ENCODE data around the gene SLC51B.

Gene SLC51B

DNA sequence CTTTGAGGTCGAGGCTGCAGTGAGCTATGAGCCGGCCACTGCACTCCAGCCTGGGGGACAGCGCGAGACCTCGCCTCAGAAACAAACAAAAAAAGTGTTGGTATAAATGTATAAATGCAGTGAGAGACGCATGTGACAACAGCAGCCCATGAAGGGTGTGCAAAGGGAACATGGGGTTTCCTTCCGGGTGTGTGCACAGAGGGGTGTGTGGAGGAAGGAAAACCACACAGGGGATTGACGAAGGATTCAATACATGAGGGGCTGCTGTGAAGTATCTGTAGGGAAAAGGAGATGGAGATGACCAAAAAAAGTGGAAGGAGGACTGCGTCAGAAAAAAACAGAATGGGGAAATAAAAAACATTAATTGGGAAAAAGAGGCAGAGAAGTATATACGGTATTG is 16.8 kb upstream of the SLC51B start:
- Histone ChIP-seq H3K9ac (ENCODE audit: low read length) (peak overlapping the region; percentile 94), H3K27me3 (replicated peaks; ENCODE audit: control insufficient read depth, insufficient read depth, low read length) (no peaks in the 10 kb centered on the region), H3K4me3 (ENCODE audit: low read length) (peak overlapping the region; percentile 99), H3K36me3 (ENCODE audit: control insufficient read depth, insufficient read depth, low read length, severe bottlenecking) (peaks cover 34% of the 10 kb centered on the region), H3K4me1 (ENCODE audit: control insufficient read depth, insufficient read depth, low read length) (peaks cover 14% of the 10 kb centered on the region), H3K9me3 (ENCODE audit: control insufficient read depth, low read length) (no peaks in the 10 kb centered on the region)
- DNase-seq (ENCODE audit: low read depth), result no peak

DNA sequence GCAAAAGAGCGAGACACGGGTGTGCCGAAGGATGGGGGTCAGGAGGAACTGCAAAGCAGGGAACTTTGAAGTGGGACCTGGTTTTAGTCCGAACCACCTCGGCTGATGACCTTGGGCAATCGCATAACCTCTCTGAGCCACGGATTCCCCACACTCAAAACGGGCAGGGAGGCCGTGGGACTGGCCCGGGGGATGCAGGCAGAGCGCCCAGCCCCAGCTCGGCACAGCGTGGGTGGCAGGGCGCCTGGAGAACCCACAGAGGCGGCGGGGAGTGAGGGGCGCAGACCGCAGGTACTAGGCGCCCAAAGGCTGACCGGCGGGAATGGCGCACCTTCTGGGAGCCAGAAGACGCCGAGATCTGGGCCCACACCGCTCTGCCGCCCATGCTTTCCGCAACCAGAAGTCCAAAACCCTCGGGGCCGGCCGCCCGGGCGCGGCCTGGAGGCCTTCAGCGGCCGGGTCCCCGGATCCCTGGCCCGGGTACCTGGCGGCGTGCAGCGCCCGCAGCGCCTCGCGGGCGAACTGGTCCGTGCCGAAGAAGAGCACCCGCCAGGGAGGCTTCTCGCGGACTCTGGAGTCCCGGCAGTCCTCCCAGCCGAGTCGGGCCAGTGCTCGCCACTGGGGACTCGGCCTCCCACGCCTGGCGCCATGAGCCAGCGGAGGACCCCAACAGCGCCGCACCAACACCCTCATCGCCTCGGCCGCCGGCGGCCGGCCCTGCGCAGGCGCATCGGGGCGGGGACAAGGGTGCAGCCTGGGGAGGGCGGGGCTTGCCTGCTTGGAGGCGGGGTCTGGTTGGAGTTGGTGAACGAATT is 16.1 kb upstream of the SLC51B start, which contains the start of gene MTFMT:
MTFMT (minus strand) TSS at position 719 of the 815 bp plus-strand sequence; CDS start at position 693, 26 bp downstream.
- Histone ChIP-seq H3K4me1 (ENCODE audit: control insufficient read depth, insufficient read depth, low read length) (peaks cover 16% of the 10 kb centered on the region), H3K9me3 (ENCODE audit: control insufficient read depth, low read length) (no peaks in the 10 kb centered on the region), H3K36me3 (ENCODE audit: control insufficient read depth, insufficient read depth, low read length, severe bottlenecking) (peaks cover 26% of the 10 kb centered on the region), H3K27me3 (replicated peaks; ENCODE audit: control insufficient read depth, insufficient read depth, low read length) (no peaks in the 10 kb centered on the region), H3K4me3 (ENCODE audit: low read length) (peak within 1 kb of the TSS; percentile 99), H3K9ac (ENCODE audit: low read length) (peak within 1 kb of the TSS; percentile 94)
- peak; percentile 94 for DNase-seq (ENCODE audit: low read depth)

- Histone ChIP-seq H3K9me3 (ENCODE audit: control insufficient read depth, low read length) (no peaks in the 10 kb centered on the region), H3K36me3 (ENCODE audit: control insufficient read depth, insufficient read depth, low read length, severe bottlenecking) (peaks cover 20% of the 10 kb centered on the region), H3K27me3 (replicated peaks; ENCODE audit: control insufficient read depth, insufficient read depth, low read length) (no peaks in the 10 kb centered on the region), H3K9ac (ENCODE audit: low read length) (no peak overlapping the region), H3K4me3 (ENCODE audit: low read length) (peak overlapping the region; percentile 99), H3K4me1 (ENCODE audit: control insufficient read depth, insufficient read depth, low read length) (peaks cover 16% of the 10 kb centered on the region)
- no peak for DNase-seq (ENCODE audit: low read depth)
Observed at GRCh38 chr15:65029736-65030208, 15.4 kb upstream of the SLC51B start.

DNA sequence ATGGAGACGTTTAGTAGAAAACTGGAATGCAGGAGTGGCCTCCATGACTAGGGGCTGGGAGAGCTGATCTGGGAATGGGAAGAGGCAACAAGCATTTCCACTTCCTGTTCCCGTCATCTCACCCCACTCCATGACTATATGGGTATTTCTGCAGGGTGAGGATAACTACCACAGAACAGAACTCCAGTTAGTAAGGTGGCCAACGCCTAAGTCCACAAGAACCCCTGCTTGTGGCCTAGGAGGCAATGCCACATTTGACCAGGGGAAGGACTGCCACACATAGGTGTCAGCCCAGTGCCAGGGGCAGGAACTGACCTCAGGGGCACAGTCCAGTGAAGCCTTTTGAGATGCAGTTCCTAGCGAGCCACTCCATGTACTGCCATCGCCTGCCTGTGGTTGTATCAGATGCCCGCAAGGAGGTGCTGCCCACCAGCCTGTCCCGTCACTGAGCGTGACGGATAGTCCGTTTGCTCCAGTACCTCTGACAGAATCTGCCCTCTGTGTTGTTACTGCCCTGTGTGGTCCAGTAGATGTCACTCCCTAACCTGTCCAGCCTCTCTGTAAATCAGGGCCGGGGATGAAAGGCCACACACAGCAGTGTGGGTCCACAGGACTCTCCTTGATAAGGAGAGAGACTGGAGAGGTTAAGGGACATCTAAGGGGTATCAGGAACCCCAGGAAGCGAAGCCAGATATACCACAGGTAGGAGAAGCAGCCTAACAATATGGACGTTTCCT is 12.2 kb upstream of the SLC51B start:
- Histone ChIP-seq H3K36me3 (ENCODE audit: control insufficient read depth, insufficient read depth, low read length, severe bottlenecking) (no peaks in the 10 kb centered on the region), H3K27me3 (replicated peaks; ENCODE audit: control insufficient read depth, insufficient read depth, low read length) (no peaks in the 10 kb centered on the region), H3K4me1 (ENCODE audit: control insufficient read depth, insufficient read depth, low read length) (peaks cover 8% of the 10 kb centered on the region), H3K9me3 (ENCODE audit: control insufficient read depth, low read length) (no peaks in the 10 kb centered on the region), H3K4me3 (ENCODE audit: low read length) (no peak overlapping the region), H3K9ac (ENCODE audit: low read length) (no peak overlapping the region)
- DNase-seq (ENCODE audit: low read depth), result peak; percentile 74

DNA sequence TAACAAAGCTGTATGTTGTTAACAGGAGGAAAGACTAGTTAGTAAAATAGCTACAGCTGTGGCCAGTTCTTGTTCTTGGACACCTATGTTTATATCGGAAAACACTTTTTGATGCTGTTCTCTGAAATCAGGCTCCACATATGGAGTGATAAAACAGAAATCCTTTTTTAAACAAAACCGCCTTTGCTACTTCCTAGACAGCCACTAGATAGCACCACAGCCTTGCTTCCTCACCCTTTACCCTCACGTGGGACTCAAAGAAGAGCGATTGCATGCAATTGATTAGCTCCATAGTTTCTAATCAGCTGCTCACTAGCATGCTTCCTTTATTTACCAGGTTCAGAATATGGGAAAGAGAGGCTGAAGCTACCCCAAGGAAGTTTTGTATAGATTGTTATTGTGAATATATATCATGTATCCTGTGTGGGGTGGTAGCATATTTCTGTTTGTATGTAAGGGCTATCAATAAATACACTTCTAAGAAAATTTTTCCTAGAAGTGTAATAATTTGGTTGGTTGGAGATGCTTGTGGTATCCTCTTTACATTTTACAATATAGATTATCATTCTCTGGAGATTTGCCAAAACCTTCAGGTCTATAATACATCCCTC is 11.4 kb upstream of the SLC51B start:
- peak overlapping the region; percentile 48 for H3K9ac ChIP-seq (ENCODE audit: low read length)
- no peaks in the 10 kb centered on the region for H3K36me3 ChIP-seq (ENCODE audit: control insufficient read depth, insufficient read depth, low read length, severe bottlenecking)
- DNase-seq (ENCODE audit: low read depth), result peak; percentile 72

DNA sequence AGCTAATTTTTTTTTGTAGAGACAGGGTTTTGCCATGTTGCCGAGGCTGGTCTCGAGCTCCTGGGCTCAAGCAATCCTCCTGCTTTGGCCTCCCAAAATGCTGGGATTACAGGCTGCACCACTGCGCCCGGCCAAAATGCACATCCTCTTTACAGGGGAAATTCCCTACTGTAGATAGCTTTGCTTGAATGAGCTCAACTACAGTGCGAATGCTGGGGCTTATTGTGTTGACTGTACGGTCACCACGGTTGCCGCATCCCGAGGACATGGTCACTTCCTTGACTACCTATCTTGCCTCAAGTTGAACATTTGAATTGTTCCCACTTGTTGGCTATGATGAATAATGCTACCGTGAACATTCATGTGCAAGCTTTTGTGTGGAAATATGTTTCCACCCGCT is 10.5 kb upstream of the SLC51B start:
- no peaks in the 10 kb centered on the region for H3K9me3 ChIP-seq (ENCODE audit: control insufficient read depth, low read length)
- H3K4me3 ChIP-seq (ENCODE audit: low read length), result no peak overlapping the region
- H3K4me1 ChIP-seq (ENCODE audit: control insufficient read depth, insufficient read depth, low read length), result peaks cover 3% of the 10 kb centered on the region
- H3K27me3 ChIP-seq (replicated peaks; ENCODE audit: control insufficient read depth, insufficient read depth, low read length), result no peaks in the 10 kb centered on the region
- no peak for DNase-seq (ENCODE audit: low read depth)
- H3K36me3 ChIP-seq (ENCODE audit: control insufficient read depth, insufficient read depth, low read length, severe bottlenecking), result no peaks in the 10 kb centered on the region
- no peak overlapping the region for H3K9ac ChIP-seq (ENCODE audit: low read length)

More for the DNA sequence above, 11.4 kb upstream of the SLC51B start:
- no peaks in the 10 kb centered on the region for H3K9me3 ChIP-seq (ENCODE audit: control insufficient read depth, low read length)
- H3K27me3 ChIP-seq (replicated peaks; ENCODE audit: control insufficient read depth, insufficient read depth, low read length), result no peaks in the 10 kb centered on the region
- no peak overlapping the region for H3K4me3 ChIP-seq (ENCODE audit: low read length)
- peaks cover 3% of the 10 kb centered on the region for H3K4me1 ChIP-seq (ENCODE audit: control insufficient read depth, insufficient read depth, low read length)

DNA sequence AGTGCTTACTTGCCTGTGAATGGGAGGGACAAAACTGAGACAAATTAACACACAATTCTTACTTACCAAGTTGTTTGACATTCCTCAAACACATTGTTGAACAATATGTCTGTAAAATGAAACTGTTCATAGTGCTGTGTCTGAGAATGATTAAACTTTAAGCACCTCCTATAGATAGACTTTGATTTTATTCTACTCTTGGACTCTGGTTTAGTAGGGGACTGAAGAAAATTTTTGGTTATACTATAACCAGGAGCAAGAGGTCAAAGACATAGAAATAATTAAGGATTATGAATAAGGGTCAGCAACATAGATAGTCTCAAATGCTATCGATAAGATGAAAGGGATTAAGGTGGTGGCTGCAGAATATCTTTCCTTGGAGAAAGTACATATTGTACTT is 7.9 kb upstream of the SLC51B start:
- Histone ChIP-seq H3K4me3 (ENCODE audit: low read length) (no peak overlapping the region), H3K27me3 (replicated peaks; ENCODE audit: control insufficient read depth, insufficient read depth, low read length) (no peaks in the 10 kb centered on the region), H3K9me3 (ENCODE audit: control insufficient read depth, low read length) (no peaks in the 10 kb centered on the region), H3K4me1 (ENCODE audit: control insufficient read depth, insufficient read depth, low read length) (peaks cover 3% of the 10 kb centered on the region), H3K36me3 (ENCODE audit: control insufficient read depth, insufficient read depth, low read length, severe bottlenecking) (no peaks in the 10 kb centered on the region), H3K9ac (ENCODE audit: low read length) (no peak overlapping the region)
- no peak for DNase-seq (ENCODE audit: low read depth)

GRCh38 chr15:65038428-65038827 is 6.8 kb upstream of the SLC51B start:
- Histone ChIP-seq H3K9me3 (ENCODE audit: control insufficient read depth, low read length) (no peaks in the 10 kb centered on the region), H3K36me3 (ENCODE audit: control insufficient read depth, insufficient read depth, low read length, severe bottlenecking) (no peaks in the 10 kb centered on the region), H3K9ac (ENCODE audit: low read length) (no peak overlapping the region), H3K4me1 (ENCODE audit: control insufficient read depth, insufficient read depth, low read length) (peaks cover 3% of the 10 kb centered on the region), H3K27me3 (replicated peaks; ENCODE audit: control insufficient read depth, insufficient read depth, low read length) (no peaks in the 10 kb centered on the region), H3K4me3 (ENCODE audit: low read length) (no peak overlapping the region)
- DNase-seq (ENCODE audit: low read depth), result no peak

- no peak overlapping the region for H3K4me3 ChIP-seq (ENCODE audit: low read length)
- H3K9ac ChIP-seq (ENCODE audit: low read length), result no peak overlapping the region
- H3K36me3 ChIP-seq (ENCODE audit: control insufficient read depth, insufficient read depth, low read length, severe bottlenecking), result no peaks in the 10 kb centered on the region
- no peaks in the 10 kb centered on the region for H3K9me3 ChIP-seq (ENCODE audit: control insufficient read depth, low read length)
- DNase-seq (ENCODE audit: low read depth), result no peak
- H3K27me3 ChIP-seq (replicated peaks; ENCODE audit: control insufficient read depth, insufficient read depth, low read length), result no peaks in the 10 kb centered on the region
- peaks cover 2% of the 10 kb centered on the region for H3K4me1 ChIP-seq (ENCODE audit: control insufficient read depth, insufficient read depth, low read length)
Observed at GRCh38 chr15:65038836-65039235, 6.4 kb upstream of the SLC51B start.

DNA sequence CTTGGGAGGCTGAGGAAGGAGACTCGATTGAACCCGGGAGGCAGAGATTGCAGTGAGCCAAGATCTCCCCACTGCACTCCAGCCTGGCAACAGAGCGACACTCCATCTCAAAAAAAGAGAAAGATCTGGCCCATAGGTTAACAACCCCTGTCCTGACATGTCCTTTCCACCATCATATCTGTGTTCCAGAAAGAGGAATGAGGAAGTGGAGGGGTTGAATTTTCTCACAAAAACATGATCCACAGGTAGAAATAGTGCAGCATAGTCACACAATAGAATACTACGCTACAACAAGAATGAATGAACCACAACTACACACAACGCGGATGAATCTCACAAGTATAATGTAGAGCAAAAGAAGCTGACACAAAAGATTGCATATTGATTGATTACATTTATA is 4.7 kb upstream of the SLC51B start:
- Histone ChIP-seq H3K9me3 (ENCODE audit: control insufficient read depth, low read length) (no peaks in the 10 kb centered on the region), H3K4me3 (ENCODE audit: low read length) (no peak overlapping the region), H3K27me3 (replicated peaks; ENCODE audit: control insufficient read depth, insufficient read depth, low read length) (no peaks in the 10 kb centered on the region), H3K4me1 (ENCODE audit: control insufficient read depth, insufficient read depth, low read length) (peaks cover 5% of the 10 kb centered on the region), H3K36me3 (ENCODE audit: control insufficient read depth, insufficient read depth, low read length, severe bottlenecking) (no peaks in the 10 kb centered on the region), H3K9ac (ENCODE audit: low read length) (no peak overlapping the region)
- no peak for DNase-seq (ENCODE audit: low read depth)

GRCh38 chr15:65041787-65042186 is 3.4 kb upstream of the SLC51B start:
- H3K36me3 ChIP-seq (ENCODE audit: control insufficient read depth, insufficient read depth, low read length, severe bottlenecking), result no peaks in the 10 kb centered on the region
- H3K4me1 ChIP-seq (ENCODE audit: control insufficient read depth, insufficient read depth, low read length), result peaks cover 5% of the 10 kb centered on the region
- no peaks in the 10 kb centered on the region for H3K9me3 ChIP-seq (ENCODE audit: control insufficient read depth, low read length)
- no peak overlapping the region for H3K9ac ChIP-seq (ENCODE audit: low read length)
- DNase-seq (ENCODE audit: low read depth), result no peak
- H3K4me3 ChIP-seq (ENCODE audit: low read length), result no peak overlapping the region
- H3K27me3 ChIP-seq (replicated peaks; ENCODE audit: control insufficient read depth, insufficient read depth, low read length), result no peaks in the 10 kb centered on the region

All from adipocyte (in vitro differentiated cells).